DND-41 (cell line): ENCODE data around the gene NCAPH2.
A peak's percentile ranks its signal among the peaks of the same experiment; 100 is the strongest.

Source experiments
- ATAC-seq: fragments of 200-7000 bp; cut with Tn5 transposase; 3 replicates; pipeline ENCODE4 v1.9.1; 2021; ENCODE audit warnings: low read depth; ENCODE audit not compliant: insufficient read depth
- DNase-seq: peaks from one replicate; pipeline ENCODE4 v3.0.0-alpha.2; 2020
- H2AFZ ChIP-seq: 2 replicates; pipeline ENCODE4 v1.6.0; 2012; ENCODE audit warnings: low read depth, low read length
- H3K27ac ChIP-seq: 2 replicates; pipeline ENCODE4 v1.5.1; 2012; ENCODE audit warnings: low read length, inconsistent platforms
- H3K27me3 ChIP-seq: fragments of 200-600 bp; sonication (generic); 2 replicates; pipeline ENCODE4 v1.6.0; 2012; ENCODE audit warnings: low read length, mild to moderate bottlenecking, inconsistent platforms; ENCODE audit not compliant: insufficient read depth, poor library complexity
- H3K36me3 ChIP-seq: 2 replicates; pipeline ENCODE4 v1.5.1; 2012; ENCODE audit warnings: low read length, inconsistent platforms; ENCODE audit not compliant: insufficient read depth
- H3K4me1 ChIP-seq: 2 replicates; pipeline ENCODE4 v1.5.1; 2012; ENCODE audit warnings: mild to moderate bottlenecking, low read length; ENCODE audit not compliant: insufficient read depth
- H3K4me2 ChIP-seq: 2 replicates; pipeline ENCODE4 v1.6.0; 2012; ENCODE audit warnings: mild to moderate bottlenecking, moderate library complexity, low read length, inconsistent platforms; ENCODE audit not compliant: insufficient read depth
- H3K4me3 ChIP-seq, 2 experiments: fragments of 200-600 bp in 1 of 2; shearing (Covaris generic) in 1 of 2; 2 replicates each; pipeline ENCODE4 v1.5.1; 2012 to 2016; ENCODE audit warnings: inconsistent platforms in 2 of 2, low read length in 2 of 2, mild to moderate bottlenecking in 2 of 2, low read depth in 1 of 2, moderate library complexity in 1 of 2
- H3K79me2 ChIP-seq: 2 replicates; pipeline ENCODE4 v1.6.0; 2012; ENCODE audit warnings: low read length, inconsistent platforms; ENCODE audit not compliant: insufficient read depth
- H3K9ac ChIP-seq: 2 replicates; pipeline ENCODE4 v1.6.0; 2012; ENCODE audit warnings: low read depth, mild to moderate bottlenecking, inconsistent platforms, low read length, moderate library complexity
- H3K9me3 ChIP-seq: 2 replicates; pipeline ENCODE4 v1.5.1; 2012; ENCODE audit warnings: low read length, moderate library complexity, mild to moderate bottlenecking, inconsistent platforms; ENCODE audit not compliant: insufficient read depth, severe bottlenecking
- H4K20me1 ChIP-seq: 2 replicates; pipeline ENCODE4 v1.6.0; 2012; ENCODE audit warnings: low read length; ENCODE audit not compliant: insufficient read depth
- EZH2 ChIP-seq: IDR thresholded peaks from 3 replicates; pipeline ENCODE4 v1.6.1; 2012; ENCODE audit warnings: borderline replicate concordance, low read depth, mild to moderate bottlenecking, moderate library complexity, low read length, inconsistent platforms; ENCODE audit not compliant: severe bottlenecking
- TF ChIP-seq, protein P1 (sequence below): IDR thresholded peaks from 2 replicates; pipeline ENCODE4 v1.5.1; 2012; ENCODE audit warnings: borderline replicate concordance, low read length, moderate library complexity, mild to moderate bottlenecking; ENCODE audit not compliant: poor library complexity, severe bottlenecking; ENCODE audit errors: extremely low read depth

Gene NCAPH2

DNA sequence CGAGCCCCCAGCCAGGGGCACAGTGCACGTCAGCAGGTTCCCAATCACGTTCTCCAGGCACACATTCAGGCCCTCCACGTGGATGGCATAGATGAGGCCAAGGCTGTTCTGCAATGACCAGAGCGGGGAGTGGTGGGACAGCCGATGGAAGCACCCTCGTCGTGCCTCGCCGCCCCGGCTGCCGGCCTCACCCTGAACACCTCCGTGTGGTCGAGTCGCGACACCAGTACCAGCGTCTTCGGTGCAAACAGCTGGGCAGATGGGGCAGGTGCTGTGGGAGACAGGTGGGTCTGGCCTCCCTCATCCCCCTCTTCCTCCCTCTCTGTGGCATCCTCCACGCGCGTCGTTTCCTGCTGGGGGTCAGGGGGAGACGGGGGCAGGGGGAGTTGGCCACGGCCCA is 40.7 kb upstream of the NCAPH2 start:
- H4K20me1 ChIP-seq, result peaks cover 92% of the 10 kb centered on the region
- H3K4me1 ChIP-seq, result peaks cover 48% of the 10 kb centered on the region
- H3K79me2 ChIP-seq, result peaks cover 76% of the 10 kb centered on the region
- DNase-seq, result no peak
- H3K36me3 ChIP-seq, result peaks cover 76% of the 10 kb centered on the region
- no peak for TF ChIP-seq EZH2
- TF ChIP-seq, protein P1, sequence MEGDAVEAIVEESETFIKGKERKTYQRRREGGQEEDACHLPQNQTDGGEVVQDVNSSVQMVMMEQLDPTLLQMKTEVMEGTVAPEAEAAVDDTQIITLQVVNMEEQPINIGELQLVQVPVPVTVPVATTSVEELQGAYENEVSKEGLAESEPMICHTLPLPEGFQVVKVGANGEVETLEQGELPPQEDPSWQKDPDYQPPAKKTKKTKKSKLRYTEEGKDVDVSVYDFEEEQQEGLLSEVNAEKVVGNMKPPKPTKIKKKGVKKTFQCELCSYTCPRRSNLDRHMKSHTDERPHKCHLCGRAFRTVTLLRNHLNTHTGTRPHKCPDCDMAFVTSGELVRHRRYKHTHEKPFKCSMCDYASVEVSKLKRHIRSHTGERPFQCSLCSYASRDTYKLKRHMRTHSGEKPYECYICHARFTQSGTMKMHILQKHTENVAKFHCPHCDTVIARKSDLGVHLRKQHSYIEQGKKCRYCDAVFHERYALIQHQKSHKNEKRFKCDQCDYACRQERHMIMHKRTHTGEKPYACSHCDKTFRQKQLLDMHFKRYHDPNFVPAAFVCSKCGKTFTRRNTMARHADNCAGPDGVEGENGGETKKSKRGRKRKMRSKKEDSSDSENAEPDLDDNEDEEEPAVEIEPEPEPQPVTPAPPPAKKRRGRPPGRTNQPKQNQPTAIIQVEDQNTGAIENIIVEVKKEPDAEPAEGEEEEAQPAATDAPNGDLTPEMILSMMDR, result no peak
- no peak for ATAC-seq
- no peaks in the 10 kb centered on the region for H3K27me3 ChIP-seq
- H2AFZ ChIP-seq, result no peak overlapping the region
- H3K4me3 ChIP-seq, result no peak overlapping the region
- H3K9ac ChIP-seq, result no peak overlapping the region
- no peak overlapping the region for H3K4me2 ChIP-seq
- H3K9me3 ChIP-seq, result no peaks in the 10 kb centered on the region
- H3K27ac ChIP-seq, result peak overlapping the region; percentile 92; the same call in 1 of the 2 replicates

DNA sequence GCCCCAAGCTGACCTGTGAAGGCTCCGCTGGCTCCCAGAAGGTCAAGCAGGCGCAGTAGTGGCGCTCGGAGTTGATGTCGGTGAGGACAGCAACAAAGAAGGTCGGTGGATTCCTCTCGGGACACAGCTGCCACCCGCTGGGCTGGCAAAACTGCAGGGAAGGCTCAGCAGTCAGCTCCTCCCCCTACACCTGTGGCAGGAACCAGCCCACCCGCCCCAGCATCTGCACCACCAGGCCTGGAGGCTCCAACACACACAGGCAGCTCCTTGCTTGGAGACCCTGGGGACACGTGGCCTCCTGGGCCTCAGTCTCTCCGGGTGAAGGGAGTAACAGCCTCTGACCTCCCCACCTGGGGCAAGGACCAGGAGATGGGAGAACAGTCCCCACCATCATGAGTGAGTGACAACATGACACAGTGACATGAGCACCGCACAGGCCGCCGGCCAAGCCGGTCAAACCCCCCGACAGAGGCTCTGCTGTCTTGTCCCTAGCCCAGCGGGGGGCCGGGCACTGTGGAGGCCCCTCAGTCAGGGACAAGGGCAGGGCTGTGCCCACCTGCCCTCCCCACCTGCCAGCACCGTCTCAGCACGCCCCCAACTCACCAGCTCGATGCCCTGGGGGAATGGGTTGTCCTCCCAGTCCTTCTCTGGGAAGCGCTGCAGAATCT is 40.1 kb upstream of the NCAPH2 start:
- TF ChIP-seq, protein P1, result no peak
- TF ChIP-seq EZH2, result no peak
- Histone ChIP-seq H2AFZ (no peak overlapping the region), H3K79me2 (peaks cover 80% of the 10 kb centered on the region), H3K27me3 (no peaks in the 10 kb centered on the region), H3K9ac (peak overlapping the region; percentile 52), H3K27ac (peak overlapping the region; percentile 92), H3K9me3 (no peaks in the 10 kb centered on the region), H3K4me3 (no peak overlapping the region), H3K4me2 (peak overlapping the region; percentile 99), H4K20me1 (peaks cover 92% of the 10 kb centered on the region), H3K4me1 (peaks cover 54% of the 10 kb centered on the region), H3K36me3 (peaks cover 76% of the 10 kb centered on the region)
- DNase-seq (no peak), ATAC-seq (no peak)

DNA sequence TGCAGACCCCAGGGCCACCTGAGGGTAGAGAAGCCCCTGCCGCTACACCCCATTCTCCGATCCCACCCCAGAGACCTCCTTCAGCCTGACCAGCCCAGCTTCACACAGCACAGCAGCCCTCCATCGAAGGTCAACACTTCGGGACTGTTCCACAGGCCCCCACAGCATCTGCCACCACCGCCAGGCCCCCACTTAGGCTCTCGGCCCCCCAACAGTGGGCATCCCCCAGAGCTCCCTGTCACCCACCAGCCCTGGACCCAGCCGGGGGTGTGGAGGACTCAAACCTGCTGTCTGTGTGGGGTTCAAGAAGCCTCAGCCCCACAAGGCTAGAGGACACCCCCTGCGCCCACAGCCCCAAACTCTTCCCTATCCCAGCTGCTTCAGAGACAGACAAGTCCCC is 39.4 kb upstream of the NCAPH2 start:
- Histone ChIP-seq H3K4me2 (peak overlapping the region; percentile 99), H3K4me3 (peak overlapping the region in 1 of 2 experiments; percentile 48; a peak in 2 of 4 replicates)

More for the DNA sequence above, 39.4 kb upstream of the NCAPH2 start:
- ATAC-seq (no peak), DNase-seq (no peak)
- H3K9me3 ChIP-seq, result no peaks in the 10 kb centered on the region
- H3K4me1 ChIP-seq, result peaks cover 61% of the 10 kb centered on the region
- H3K9ac ChIP-seq, result peak overlapping the region; percentile 52
- H3K36me3 ChIP-seq, result peaks cover 76% of the 10 kb centered on the region
- H4K20me1 ChIP-seq, result peaks cover 92% of the 10 kb centered on the region
- peak overlapping the region; percentile 92 for H3K27ac ChIP-seq
- TF ChIP-seq EZH2, result no peak
- TF ChIP-seq, protein P1, result no peak
- peaks cover 87% of the 10 kb centered on the region for H3K79me2 ChIP-seq
- H2AFZ ChIP-seq, result no peak overlapping the region
- no peaks in the 10 kb centered on the region for H3K27me3 ChIP-seq
